Measurements from ENCODE around the gene TMEM61.
"Not testable (repeated sequence)": the region's sequence is repeated elsewhere in the genome, so short reads cannot be mapped to it uniquely, and the experiment has no call there.

TMEM61 gene

DNA sequence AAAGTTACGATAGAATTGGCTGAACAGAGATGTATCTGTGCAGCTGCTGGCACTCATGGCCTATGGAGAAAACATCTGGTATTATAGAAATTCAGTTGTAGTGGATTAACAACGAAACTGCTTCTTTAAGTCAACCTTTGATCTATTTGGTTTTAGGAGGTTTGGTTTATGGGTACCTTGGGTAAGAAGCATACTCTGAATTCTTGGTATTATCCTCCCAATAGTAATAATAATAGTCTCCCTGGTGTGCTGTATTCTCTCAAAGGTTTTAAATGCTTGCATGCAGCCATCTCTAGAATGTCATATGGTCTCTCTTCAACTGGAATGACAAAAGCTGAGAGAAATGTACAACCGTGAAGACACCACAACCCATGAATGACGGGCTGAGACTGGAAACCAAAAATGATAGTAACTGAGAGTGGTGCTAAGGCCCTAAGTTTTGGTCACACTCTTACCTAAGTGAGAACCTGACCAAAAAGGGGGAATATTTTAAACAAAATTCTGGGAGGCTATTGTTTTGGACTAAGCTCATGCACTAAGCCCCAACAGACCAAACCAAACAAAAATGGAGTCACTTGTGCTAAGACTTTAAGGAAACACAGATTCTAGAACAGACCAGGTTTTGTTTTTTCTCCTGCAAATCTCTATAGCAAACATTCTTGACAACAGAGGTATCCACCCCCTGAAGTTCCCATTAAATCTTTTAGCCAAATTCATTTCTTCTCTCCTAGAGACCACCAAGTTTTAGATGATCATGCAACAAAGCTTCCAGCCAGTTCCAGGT, 17.6 kb upstream of the TMEM61 start:
- no peak for DNase-seq

DNA sequence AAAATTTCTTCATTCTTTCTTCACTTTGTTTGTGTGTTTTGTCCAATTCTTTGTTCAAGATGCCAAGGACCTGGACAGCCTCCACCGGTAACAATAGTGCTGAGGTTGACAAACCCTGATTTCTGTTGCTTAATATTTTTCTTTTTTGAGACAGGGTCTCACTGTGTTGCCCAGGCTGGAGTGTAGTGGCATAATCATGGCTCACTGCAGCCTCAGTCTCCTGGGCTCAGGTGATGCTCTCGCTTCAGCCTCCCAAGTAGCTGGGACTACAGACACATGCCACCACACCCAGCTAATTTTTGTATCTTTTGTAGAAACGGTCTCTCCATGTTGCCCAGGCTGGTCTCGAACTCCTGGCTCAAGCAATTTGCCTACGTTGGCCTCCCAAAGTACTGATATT, 16.6 kb upstream of the TMEM61 start:
- not testable (repeated sequence) for DNase-seq

DNA sequence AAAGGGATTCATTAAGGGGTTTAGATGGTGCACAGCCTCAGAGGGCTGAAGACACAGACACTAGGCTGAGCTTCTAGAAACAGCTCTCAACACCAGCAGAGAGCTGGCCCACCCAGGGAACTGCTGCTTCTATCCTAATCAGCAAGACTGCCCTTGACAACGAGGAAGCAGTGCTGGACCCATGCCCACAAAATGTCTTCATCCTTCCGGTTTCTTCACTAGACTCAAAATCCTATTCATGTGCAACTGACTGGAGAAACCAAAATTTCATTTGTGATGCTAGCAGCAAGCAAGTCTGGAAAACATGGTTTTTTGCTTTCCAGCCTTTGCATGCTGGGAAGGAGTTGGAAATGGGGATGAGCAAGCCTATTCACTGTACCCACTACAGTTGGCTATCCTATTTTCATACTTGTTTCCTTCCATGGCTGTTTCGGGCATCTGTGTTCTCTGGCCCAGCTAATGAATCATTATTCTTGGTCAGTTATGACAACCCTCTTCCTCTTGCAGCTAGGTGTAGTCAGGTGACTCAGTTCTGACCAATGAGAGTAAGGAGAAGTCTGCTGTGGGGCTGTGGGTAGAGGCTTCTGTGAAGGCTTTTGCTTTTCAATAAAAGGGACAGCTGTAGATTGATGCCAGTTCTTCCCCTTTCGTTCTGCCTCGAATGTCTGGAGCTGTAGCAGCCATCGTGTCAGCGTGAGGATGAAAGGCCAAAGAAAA, 14.6 kb upstream of the TMEM61 start:
- peak; percentile 73 for DNase-seq

DNA sequence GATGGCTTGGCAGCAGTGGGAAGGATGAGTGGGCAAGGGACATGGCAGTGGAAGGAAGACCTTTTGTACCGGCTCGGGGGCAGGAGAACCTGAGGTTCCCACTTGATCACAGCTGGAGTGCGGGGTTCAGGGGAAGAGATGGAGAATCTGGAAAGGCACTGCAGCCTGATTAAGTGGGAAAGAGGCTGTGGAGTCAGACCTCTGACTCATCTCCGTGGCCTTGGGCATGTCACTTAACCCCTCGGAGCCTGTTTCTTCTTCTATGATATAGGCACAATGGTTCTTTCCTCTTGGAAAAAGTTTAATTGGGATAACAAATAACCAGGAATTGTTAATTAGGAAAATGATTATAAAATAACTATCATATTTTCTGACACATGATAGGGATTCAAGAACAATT, 13.1 kb upstream of the TMEM61 start:
- DNase-seq: no peak

DNA sequence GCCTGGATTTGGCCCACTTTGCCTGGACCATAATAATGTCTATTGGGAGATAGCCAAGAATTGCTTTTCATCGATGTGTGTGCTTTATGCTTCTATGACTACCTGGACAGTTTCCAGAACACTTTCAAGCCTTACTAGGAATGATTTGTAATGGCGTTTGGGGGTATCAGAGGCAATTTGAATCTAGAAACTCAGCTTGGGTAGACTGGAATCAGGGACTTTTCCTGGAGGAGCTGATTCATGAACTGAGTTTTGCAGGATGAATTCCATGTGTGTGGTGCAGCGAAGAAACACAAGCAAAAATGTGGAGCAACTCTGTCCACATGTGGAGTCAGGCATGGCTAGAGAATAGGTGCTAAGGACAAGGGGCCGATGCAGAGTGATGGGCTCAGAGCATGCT, 11.9 kb upstream of the TMEM61 start:
- no peak for DNase-seq

DNA sequence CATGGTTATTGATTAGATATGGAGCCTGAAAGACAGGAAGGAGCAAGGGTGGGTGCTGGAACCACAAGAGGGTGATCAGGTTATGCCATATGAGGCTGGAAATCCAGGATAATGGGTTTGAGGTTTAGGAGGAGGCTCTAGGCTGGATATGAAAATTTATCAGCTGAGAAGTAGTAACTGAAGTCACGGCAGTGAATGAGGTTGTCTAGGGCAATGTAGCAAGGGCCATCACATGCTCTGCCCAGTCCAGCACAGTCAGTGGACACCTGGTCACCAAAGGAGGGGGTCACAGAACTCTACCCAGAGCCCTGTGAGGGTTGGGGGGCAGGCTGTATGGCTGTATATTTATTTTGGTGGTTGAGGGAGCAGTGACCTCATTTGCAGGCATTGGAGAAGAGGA, 10.5 kb upstream of the TMEM61 start:
- no peak for DNase-seq

DNA sequence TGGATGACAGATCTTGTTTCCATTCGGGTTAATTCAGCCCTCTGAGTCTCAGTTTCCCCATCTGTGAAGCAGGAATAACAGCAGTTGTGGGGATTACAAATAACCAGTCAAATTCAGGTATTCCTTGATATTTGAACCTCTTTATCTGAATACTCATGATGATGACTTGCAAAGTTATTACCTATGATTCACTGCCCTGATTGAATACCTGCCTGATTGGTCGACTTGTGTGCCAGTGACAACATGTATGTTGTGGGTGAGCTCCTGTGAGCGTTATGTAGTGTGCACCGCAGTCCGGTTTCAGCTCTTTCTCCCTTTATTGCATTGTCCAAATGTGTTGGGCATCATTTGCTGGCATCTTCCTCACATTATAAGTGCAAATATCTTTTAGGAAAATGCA, 9.5 kb upstream of the TMEM61 start:
- no peak for DNase-seq

DNA sequence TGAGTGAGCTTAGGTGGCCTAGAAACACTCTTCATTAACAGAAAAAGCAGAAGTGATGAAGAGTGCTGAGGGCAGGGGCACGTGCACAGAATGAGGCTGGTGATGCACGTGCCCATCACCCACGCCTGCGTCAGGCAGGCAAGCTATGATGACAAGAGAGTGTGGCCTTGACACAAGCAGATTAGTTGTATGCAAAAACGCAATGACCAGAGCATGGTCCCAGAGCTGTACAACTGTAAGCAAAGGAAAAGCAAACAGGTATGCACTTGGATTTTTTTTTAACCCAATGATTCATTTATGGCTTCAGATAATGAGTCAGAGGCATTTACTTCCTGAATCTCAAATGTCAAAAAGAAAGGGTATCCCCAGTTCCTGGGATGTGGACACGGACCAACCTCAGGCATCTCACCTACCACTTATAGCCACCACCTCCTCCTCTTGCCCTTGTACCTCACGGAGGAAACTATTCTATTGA, 9.1 kb upstream of the TMEM61 start:
- no peak for DNase-seq

DNA sequence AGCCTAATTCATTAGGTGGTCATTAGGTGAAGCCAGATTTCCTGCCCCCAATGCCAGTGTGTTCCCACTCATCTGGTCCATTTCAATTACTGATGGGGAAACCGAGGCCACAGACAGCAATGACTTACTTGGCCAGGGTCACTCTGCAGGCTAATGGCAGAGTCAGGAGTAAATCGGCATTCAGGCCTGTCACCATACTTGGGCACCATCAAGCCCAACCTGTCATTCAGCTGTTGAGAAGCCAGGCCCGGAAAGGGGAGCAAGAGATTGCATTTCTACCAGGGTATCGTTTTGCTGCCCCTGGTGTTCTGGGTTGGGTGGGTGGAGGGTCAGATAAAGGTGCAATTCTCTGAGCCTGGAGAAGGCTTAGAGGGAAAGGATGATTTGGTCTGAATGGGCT, 8.0 kb upstream of the TMEM61 start:
- no peak for DNase-seq

DNA sequence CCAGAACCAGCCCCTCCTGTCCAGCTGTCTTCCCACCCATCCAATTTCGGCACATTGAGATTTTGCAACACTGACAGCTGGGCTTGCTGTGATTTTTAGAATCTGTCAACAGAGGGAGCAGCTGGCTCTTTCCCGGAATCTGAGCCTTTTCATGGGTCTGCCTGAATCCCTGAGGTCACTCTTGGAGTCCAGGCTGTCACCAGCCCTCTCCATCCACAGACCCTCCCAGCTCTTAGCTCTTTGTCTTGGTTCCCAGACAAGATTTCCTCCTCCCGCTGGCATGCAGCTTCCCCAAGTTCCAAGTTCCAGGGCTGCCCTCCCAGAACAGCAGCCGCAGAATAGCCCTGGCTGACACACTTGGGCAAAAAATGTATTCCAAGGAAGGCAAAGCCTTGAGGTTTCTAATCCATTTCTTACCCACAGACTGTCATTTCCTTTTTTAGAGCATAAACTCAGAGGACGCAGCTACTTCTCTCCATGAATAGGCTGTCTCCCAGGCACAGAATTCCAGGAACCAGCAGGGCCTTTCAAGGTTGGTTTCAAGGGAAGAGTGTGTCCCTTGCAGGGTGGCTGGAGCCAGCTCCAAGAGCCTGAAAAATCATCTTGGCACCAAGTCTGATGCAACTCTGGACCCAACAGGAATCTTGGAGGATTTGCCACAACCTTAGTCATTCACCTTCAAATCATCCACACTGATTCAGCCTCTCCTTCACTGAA, 7.1 kb upstream of the TMEM61 start:
- DNase-seq: peak; percentile 75

DNA sequence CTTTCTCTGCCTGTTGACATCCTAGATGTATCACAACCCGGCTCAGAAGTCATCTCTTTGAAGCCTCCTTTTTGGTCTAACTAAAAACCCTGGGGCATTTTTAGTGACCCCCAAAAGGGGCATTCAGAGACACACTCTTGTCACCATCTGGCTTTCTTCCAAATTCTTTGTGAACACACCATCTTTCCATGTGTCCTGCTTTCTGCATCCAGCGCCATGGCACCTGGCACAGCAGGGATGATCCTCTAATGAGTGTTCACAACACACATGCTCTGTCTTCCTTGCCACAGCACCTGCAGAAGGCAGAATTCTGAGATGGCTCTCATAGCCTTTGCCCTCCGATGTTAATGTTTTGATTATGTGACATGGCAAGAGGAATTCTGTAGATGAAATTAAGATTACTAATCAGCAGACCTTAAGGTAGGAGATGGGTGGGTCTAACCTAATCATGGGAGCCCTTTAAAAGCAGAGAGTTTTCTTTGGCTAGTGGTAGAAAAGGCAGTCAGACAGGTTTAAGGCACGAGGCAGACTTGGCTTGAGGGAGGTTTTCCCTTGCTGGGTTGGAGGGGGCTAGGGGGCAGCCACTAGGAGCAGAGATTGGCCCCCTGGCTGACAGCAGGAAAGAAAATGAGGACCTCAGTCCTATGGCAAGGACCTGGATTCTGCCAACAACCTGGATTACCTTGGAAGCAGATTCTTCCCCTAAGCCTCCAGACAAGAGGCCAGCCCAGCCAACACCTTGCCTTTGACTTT, 4.9 kb upstream of the TMEM61 start:
- DNase-seq: no peak

DNA sequence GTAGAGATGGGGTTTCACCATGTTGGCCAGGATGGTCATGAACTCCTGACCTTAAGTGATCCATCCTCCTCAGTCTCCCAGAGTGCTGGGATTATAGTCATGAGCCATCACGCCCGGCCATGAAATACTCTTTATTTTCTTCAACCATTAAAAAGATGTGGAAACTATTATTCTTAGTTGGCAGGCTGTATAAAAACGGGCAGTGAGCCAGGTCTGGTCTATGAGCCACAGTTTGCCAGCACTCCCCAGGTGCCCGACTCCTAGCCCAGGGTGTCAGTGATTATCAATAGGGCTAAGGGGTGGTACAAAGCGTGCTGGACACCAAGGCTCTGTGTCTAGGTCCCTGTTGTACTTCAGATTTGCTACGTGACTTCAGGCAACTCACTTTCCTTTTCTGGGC, 3.7 kb upstream of the TMEM61 start:
- DNase-seq: no peak

DNA sequence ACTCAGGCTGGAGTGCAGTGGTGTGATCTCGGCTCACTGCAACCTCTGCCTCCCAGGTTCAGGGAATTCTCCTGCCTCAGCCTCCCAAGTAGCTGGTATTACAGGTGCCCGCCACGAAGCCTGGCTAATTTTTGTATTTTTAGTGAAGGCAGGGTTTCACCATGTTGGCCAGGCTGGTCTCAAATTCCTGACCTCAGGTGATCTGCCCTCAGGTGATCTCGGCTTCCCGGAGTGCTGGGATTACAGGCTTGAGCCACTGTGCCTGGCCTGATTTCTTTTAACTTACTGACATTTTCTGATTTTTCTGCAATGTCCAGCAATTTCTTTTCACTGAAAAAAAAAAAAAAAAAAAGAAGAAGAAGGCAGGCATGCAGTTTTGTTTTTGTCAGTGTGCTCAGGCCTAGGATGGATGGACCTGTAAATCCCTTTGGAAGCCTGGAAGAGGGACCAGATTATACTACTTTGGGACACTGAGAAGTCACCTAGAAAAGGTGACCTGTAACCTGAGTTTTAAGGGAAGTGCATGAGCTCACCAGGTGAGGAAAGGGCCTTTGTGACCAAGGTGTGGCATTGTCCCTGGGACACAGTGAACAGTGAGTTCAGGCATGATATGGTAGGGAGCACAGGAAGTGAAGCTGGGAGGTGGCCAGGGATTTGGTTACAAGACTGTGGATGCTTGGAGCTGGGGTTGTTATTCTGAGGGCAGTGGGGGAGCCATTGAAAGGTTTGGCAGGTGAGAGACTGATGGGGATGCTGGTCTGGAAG, 2.7 kb upstream of the TMEM61 start:
- no peak for DNase-seq

DNA sequence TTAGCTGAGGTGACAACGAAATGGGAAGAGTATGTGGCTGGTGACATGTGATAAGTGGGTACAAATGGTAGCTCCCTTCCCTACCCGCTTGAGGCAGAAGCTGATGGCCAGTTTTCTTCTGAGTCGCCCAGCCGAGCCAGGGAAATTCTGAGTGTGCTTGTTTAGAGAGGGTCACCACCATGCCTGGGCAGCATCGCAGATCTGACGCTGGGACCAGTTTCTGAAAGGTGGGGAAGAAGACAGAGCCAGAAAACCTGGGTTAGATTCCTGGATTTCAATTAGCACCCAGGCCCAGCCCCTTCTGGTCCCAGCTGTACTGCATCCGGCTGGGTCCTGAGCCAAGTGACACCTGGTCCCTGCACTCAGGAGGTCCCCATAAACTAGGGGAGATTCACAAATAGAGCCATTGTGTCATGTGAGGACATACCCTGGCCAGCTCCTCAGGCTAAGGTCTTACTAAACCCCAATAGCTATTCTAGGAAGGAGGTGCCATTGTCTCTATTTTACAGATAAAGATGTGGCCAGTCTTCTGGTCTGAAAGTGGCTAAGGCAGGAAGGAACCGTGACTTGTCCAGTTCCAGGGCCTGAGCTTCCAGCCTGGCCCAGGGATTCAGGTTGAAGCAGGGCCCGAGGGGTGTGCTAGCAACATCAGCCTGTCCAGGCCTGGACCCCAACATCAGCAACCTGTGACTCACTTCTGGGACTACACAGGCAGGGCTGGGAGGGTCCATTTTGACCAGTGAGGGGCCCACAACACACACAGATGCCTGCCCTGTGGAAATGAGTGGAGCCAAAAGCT, 1.7 kb upstream of the TMEM61 start:
- no peak for DNase-seq

DNA sequence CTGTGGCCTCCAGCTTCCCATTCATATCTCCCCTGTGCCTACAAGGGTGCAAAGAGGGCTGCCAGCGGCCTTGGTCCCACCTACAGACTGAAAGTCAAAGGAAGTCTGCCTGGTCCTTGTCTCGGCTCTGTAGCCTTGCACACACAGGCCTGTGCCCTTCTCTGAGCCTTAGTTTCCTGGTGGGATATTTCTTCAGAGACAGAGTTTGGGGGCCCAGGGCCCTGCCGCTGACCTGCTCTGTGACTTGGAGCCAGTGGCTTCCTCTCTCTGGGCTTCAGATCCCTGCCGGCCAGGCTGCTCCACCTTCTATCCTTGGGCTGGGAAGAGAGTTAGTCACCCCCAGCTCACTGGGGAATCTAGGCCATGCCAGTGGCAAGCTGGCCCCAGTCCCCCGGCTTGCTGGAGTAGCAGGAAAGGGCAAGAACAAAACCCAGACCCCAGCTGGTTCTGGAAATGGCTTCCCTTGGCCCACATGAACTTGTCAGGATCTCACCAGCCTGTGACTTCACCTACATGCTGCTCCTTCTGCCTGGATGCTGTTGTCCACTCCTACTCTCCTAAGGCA, 1.0 kb upstream of the TMEM61 start:
- DNase-seq: no peak

DNA sequence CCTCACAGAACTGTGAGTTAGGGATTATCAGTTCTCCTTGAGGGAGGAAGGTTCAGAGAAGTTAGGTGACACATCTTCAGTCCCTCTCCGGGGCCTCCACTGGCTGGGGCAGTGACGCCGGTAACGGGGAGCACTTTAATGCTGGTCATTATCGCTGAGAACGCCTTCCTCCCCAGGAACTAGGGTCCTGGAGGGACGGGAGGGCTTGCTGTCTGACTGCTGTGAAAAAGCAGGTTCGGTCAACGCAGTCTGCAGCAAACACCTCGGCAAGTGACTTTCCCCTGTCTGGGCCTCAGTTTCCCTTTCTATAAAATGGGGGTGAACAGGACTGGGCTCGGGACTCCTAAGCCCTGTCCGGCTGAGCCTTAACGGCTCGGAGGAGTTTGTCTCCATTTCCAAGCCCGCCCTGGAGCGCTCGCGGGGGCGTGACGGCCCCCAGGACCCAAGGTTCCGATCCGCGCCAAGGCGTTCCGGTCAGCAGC, 341 bp upstream of the TMEM61 start:
- DNase-seq: no peak

DNA sequence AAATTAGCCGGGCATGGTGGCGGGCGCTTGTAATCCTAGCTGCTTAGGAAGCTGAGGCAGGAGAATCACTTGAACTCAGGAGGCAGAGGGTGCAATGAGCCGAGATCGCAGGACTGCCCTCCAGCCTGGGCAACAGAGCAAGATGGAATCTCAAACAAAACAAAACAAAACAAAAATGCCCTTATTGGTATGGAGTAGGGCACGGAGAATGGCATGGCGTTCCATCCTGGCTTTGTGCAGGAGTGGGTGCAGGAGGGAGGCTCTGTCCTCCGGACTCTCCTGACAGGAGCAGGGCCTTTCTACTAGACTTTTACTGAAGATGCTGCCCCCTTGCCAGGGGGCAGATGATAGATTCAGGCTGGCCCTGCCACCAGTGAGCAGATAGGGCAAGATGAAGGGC, 1.0 kb downstream of the TMEM61 start:
- DNase-seq: no peak

DNA sequence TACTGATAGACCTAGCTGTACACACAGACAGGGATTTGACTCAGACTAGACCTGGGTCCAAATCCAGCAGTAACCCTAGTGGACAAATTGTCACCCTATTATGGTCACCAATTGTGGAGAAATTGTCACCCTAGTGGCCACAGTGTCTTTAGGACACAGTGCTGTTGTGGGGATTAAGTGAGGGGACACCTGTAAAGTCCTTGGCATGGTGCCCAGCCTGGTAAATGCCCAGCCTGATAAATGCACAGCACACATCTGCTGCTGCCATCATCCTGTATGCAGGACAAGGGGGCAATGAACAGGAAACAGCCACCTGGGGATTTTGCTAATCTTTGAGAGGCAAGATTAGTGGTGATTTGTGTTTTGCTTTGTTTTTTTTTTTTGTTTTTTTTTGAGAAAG, 2.3 kb downstream of the TMEM61 start:
- DNase-seq: no peak

DNA sequence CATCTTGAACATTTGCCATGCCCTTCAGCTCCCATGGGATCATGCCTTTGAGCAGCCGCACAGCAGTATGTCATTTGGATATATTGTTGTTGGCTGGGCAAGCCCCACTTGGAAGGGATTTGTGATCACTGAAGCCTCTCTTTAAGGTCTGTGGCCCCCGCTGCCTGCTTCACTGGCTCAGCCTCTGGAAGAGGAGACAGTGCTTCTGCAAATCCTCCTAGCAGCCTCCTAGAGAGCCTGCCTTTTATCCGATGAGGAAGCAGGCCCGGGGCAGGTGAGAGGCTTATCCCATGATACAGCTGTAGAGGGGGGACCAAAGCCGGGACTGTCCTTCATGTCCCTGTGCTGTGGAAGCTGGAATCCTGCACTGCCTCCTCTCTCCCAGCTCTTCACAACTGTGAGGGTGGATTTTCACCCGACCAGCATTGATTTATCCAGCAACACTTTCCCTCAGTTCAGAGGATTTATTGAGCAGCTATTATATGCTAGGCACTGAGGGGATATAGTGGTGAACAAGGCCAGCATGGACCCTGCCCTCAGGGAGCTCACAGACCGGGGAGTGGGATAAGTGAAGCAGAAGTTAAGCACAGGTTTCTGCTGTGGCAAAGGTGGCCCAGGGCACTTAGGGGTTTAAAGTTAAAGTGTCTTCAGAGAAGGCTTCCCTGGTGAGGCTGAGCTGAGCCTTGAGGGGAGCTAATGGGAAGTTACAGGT, 3.9 kb downstream of the TMEM61 start:
- DNase-seq: no peak

DNA sequence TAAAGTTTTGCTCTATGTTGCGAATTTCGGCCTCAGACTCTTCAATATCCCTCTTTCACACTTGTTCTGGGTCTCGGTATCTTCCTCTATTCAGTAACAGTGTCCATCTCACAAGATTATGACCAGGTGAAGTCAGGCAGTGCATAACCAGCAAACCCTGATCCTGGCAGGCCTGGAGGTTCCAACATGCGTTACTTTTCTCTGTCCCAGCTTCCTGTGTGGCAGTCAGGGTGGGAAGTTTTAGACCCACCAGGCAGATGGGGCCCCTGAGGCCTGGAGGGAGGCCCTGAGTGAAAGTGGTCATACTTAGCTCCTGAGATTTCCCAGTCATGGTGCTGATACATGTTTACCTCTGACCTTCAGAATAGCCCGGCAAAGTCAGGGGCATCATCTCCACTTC, 5.1 kb downstream of the TMEM61 start:
- DNase-seq: no peak

Data from femur (tissue), 1 donor.